Measurements from ENCODE around the gene CSTB. TPM values are rescaled to one million over a fixed set of nuclear protein-coding genes. Genes with fewer than 3 reads are reported as not detected.

CSTB gene
- total and polyA plus RNA-seq, 2 of the 8 experiments (the other 6 are each of a cell fraction or from before 2014, with no cell fraction given) = 53.8 to 64.1 TPM

DNA sequence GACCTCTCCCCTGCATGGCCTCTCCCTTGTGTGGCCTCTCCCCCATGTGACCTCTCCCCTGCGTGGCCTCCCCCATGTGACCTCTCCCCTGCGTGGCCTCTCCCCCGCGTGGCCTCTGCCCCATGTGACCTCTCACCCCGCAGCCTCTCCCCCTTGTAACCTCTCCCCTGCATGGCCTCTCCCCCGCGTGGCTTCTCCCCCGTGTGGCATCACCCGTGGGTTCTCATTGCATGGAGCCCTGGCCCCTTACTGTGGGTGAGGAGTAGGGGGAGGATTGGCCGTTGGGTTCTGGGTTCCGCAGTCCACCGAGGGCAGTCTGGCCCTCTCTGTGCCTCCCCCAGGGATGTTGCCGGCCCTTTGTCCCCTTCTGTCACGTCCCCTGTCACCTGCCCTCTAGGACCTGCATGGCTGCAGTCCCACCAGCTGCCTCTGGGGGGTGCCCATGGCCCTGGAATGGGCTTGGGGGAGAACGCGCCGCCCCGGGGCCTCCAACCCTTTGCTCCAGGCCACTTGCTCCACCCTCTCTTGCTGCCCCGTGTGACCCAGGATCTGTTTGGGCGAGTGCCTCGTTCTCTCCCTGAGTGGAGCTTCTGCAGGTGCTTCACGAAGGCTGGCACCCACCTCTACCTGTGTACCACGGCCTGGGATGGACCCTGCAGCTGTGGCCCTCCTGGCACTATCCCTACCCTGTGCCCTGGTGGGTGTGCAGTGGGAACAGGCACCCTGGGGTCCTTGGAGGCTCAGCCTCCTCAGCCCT, 34.6 kb upstream of the CSTB start:
- Histone ChIP-seq H2AK5ac (ENCODE audit: low read depth, low read length) (no peak overlapping the region), H3K9me3 (ENCODE audit: insufficient read depth in 2 of 2, low read depth in 1 of 2, low read length in 1 of 2) (no peaks in the 10 kb centered on the region), H3K23me2 (ENCODE audit: low read depth, low read length) (peaks cover 2% of the 10 kb centered on the region; the same call in 1 of the 2 replicates), H3K9ac (replicated peaks in 1 of 4; ENCODE audit: extremely low read depth in 1 of 4, low read depth in 3 of 4, low read length in 3 of 4) (no peak overlapping the region; a peak in 1 of 7 replicates), H2BK15ac (ENCODE audit: low read length) (peak overlapping the region; percentile 96; the same call in 1 of the 2 replicates), H3K79me2 (ENCODE audit: control insufficient read depth in 1 of 2, insufficient read depth in 2 of 2, low read length in 2 of 2) (no peaks in the 10 kb centered on the region), H3K14ac (ENCODE audit: insufficient read length) (no peak overlapping the region), H3K4me2 (ENCODE audit: insufficient read depth in 1 of 2, low read depth in 2 of 2, low read length in 2 of 2) (peak overlapping the region in 1 of 2 experiments; percentile 42; a peak in 3 of 4 replicates), H4K8ac (ENCODE audit: extremely low read depth, insufficient read depth, low read length) (no peak overlapping the region; the same call in 1 of the 2 replicates), H3K27me3 (replicated peaks in 1 of 4; ENCODE audit: control insufficient read depth in 3 of 4, extremely low read depth in 1 of 4, insufficient read depth in 3 of 4, low read length in 3 of 4) (no peaks in the 10 kb centered on the region), H2BK5ac (ENCODE audit: low read depth, low read length) (0 out of 2 replicates have a peak overlapping the region, but pooled peaks have one; percentile 20), H3K79me1 (ENCODE audit: low read depth, low read length) (no peaks in the 10 kb centered on the region), H3K23ac (ENCODE audit: insufficient read length) (no peak overlapping the region), H3K4ac (replicated peaks; ENCODE audit: insufficient read length, low read depth, low read length) (no peak overlapping the region), H2BK120ac (replicated peaks; ENCODE audit: low read depth, low read length) (no peak overlapping the region), H4K20me1 (replicated peaks in 1 of 2; ENCODE audit: control insufficient read depth in 1 of 2, insufficient read depth in 2 of 2, low read length in 2 of 2) (peaks cover 0 to 2% of the 10 kb centered on the region in 2 experiments), H3K56ac (replicated peaks; ENCODE audit: insufficient read length, low read depth, low read length) (no peak overlapping the region), H4K5ac (ENCODE audit: insufficient read length, low read depth, low read length) (no peak overlapping the region), H3K36me3 (ENCODE audit: control insufficient read depth in 2 of 4, insufficient read depth in 4 of 4, low read length in 3 of 4) (no peaks in the 10 kb centered on the region; a peak in 2 of 8 replicates), H3K4me3 (ENCODE audit: extremely low read depth in 1 of 4, insufficient read depth in 2 of 4, low read depth in 3 of 4, low read length in 4 of 4) (no peak overlapping the region; a peak in 1 of 8 replicates), H3K18ac (ENCODE audit: extremely low read depth, low read length) (peak overlapping the region; percentile 11; the same call in 1 of the 2 replicates), H4K91ac (replicated peaks; ENCODE audit: insufficient read length, low read length) (peak overlapping the region; percentile 6), H2AFZ (ENCODE audit: low read length) (no peak overlapping the region), H3K4me1 (replicated peaks in 1 of 4; ENCODE audit: control insufficient read depth in 3 of 4, insufficient read depth in 4 of 4, low read length in 3 of 4) (peaks cover 0 to 15% (median 12%) of the 10 kb centered on the region in 4 experiments; a peak in 6 of 7 replicates), H2BK12ac (ENCODE audit: low read depth, low read length) (peak overlapping the region; percentile 50; the same call in 1 of the 2 replicates), H2BK20ac (ENCODE audit: low read length) (0 out of 2 replicates have a peak overlapping the region, but pooled peaks have one; percentile 21), H3K27ac (ENCODE audit: low read depth, low read length) (no peak overlapping the region)
- ChIA-PET POLR2A (ENCODE audit: partially characterized antibody) (interaction anchor here (0.8 to 8.4 kb wide), 8 partner anchors 8 to 97 kb away, joined by 3 to 80 read pairs (median 4); partner anchors contain the start of gene RRP1), CTCF (ENCODE audit: partially characterized antibody) (interaction anchor here (0.7 to 2.4 kb wide), 34 partner anchors 9 to 257 kb away, joined by 3 to 15 read pairs (median 4); no protein-coding TSS in a partner anchor)
- FAIRE-seq = no peak
- peak; percentile 41 to 100 for DNase-seq (ENCODE audit: low read depth in 1 of 2, low spot score in 2 of 2)
- 42% methylated on average over 18 of the region's 23 CpGs; no CpG with 5 or more reads in 1 of the 2 experiments for WGBS, 2 experiments (ENCODE audit: extremely low coverage in 1 of 2, insufficient coverage in 1 of 2, insufficient read length in 1 of 2, insufficient replicate concordance in 2 of 2, low coverage in 1 of 2, low lambda C conversion rate in 2 of 2, missing lambda C conversion rate in 1 of 2)
- TF ChIP-seq KDM1A (IDR thresholded peaks at IDR 0.05; ENCODE audit: borderline replicate concordance, low read length) (peak; percentile 47; the same call in 1 of the 2 replicates), BRCA1 (IDR thresholded peaks at IDR 0.05; ENCODE audit: low read depth, low read length) (no peak), GABPA (IDR thresholded peaks at IDR 0.05; ENCODE audit: borderline replicate concordance, insufficient read depth, low read length) (no peak; the same call in 1 of the 2 replicates), TAF1 (IDR thresholded peaks at IDR 0.05; ENCODE audit: low read depth, low read length) (no peak)
- TF ChIP-seq, protein P1, sequence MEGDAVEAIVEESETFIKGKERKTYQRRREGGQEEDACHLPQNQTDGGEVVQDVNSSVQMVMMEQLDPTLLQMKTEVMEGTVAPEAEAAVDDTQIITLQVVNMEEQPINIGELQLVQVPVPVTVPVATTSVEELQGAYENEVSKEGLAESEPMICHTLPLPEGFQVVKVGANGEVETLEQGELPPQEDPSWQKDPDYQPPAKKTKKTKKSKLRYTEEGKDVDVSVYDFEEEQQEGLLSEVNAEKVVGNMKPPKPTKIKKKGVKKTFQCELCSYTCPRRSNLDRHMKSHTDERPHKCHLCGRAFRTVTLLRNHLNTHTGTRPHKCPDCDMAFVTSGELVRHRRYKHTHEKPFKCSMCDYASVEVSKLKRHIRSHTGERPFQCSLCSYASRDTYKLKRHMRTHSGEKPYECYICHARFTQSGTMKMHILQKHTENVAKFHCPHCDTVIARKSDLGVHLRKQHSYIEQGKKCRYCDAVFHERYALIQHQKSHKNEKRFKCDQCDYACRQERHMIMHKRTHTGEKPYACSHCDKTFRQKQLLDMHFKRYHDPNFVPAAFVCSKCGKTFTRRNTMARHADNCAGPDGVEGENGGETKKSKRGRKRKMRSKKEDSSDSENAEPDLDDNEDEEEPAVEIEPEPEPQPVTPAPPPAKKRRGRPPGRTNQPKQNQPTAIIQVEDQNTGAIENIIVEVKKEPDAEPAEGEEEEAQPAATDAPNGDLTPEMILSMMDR (IDR thresholded peaks at IDR 0.05; ENCODE audit: control extremely low read depth in 1 of 3, insufficient read depth in 1 of 3, low read depth in 1 of 3, low read length in 3 of 3) = peak in 2 of 3 experiments; percentile 92 to 97; a peak in 3 of 4 replicates
- TF ChIP-seq, protein P2, sequence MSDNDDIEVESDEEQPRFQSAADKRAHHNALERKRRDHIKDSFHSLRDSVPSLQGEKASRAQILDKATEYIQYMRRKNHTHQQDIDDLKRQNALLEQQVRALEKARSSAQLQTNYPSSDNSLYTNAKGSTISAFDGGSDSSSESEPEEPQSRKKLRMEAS (IDR thresholded peaks at IDR 0.05) = 0 out of 2 replicates have a peak, but pooled peaks have one; percentile 5
- TF ChIP-seq, protein P3, sequence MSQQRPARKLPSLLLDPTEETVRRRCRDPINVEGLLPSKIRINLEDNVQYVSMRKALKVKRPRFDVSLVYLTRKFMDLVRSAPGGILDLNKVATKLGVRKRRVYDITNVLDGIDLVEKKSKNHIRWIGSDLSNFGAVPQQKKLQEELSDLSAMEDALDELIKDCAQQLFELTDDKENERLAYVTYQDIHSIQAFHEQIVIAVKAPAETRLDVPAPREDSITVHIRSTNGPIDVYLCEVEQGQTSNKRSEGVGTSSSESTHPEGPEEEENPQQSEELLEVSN (IDR thresholded peaks at IDR 0.05) = no peak
